Measurements from ENCODE around the gene F8.
"Not testable (repeated sequence)": the region's sequence is repeated elsewhere in the genome, so short reads cannot be mapped to it uniquely, and the experiment has no call there.

The F8 gene

GRCh38 chrX:154981116-154981411, 41.5 kb downstream of the F8 start:
- no peak for TF ChIP-seq CTCF (IDR thresholded peaks at IDR 0.05; ENCODE audit: insufficient read depth, missing control alignments)
- no peak for DNase-seq (ENCODE audit: insufficient read length, low spot score)
- no peak for FAIRE-seq

- FAIRE-seq: no peak
- TF ChIP-seq CTCF (IDR thresholded peaks at IDR 0.05; ENCODE audit: insufficient read depth, missing control alignments): peak; percentile 65
- peak; percentile 13 for DNase-seq (ENCODE audit: insufficient read length, low spot score)
Observed at GRCh38 chrX:154980330-154981115, 42.0 kb downstream of the F8 start.

- FAIRE-seq: no peak
- TF ChIP-seq CTCF (IDR thresholded peaks at IDR 0.05; ENCODE audit: insufficient read depth, missing control alignments): no peak
Observed at GRCh38 chrX:154979629-154980028, 42.9 kb downstream of the F8 start.

GRCh38 chrX:154968353-154968752, 54.2 kb downstream of the F8 start:
- no peak for TF ChIP-seq CTCF (IDR thresholded peaks at IDR 0.05; ENCODE audit: insufficient read depth, missing control alignments)
- FAIRE-seq (no peak), DNase-seq (ENCODE audit: insufficient read length, low spot score) (no peak)

More at GRCh38 chrX:154979629-154980028, 42.9 kb downstream of the F8 start:
- DNase-seq (ENCODE audit: insufficient read length, low spot score): no peak

GRCh38 chrX:154967603-154968002, 54.9 kb downstream of the F8 start:
- FAIRE-seq (no peak), DNase-seq (ENCODE audit: insufficient read length, low spot score) (no peak)
- TF ChIP-seq CTCF (IDR thresholded peaks at IDR 0.05; ENCODE audit: insufficient read depth, missing control alignments): no peak

- DNase-seq (ENCODE audit: insufficient read length, low spot score) (no peak), FAIRE-seq (no peak)
- no peak for TF ChIP-seq CTCF (IDR thresholded peaks at IDR 0.05; ENCODE audit: insufficient read depth, missing control alignments)
Observed at GRCh38 chrX:154961947-154962346, 60.6 kb downstream of the F8 start.

- FAIRE-seq; DNase-seq (ENCODE audit: insufficient read length, low spot score): not testable (repeated sequence)
Observed at GRCh38 chrX:154955799-154956198, 66.7 kb downstream of the F8 start.

- FAIRE-seq; DNase-seq (ENCODE audit: insufficient read length, low spot score): not testable (repeated sequence)
Observed at GRCh38 chrX:154939265-154939664, 83.3 kb downstream of the F8 start.

GRCh38 chrX:154924771-154925170, 97.8 kb downstream of the F8 start:
- DNase-seq (ENCODE audit: insufficient read length, low spot score): not testable (repeated sequence)

More at GRCh38 chrX:154924771-154925170, 97.8 kb downstream of the F8 start:
- FAIRE-seq: not testable (repeated sequence)
